Neuron (in vitro differentiated cells): ENCODE measurements around the gene SPG7.
"Not testable (repeated sequence)": the region's sequence is repeated elsewhere in the genome, so short reads cannot be mapped to it uniquely, and the experiment has no call there.

ENCODE experiments used
- H2AFZ ChIP-seq: one replicate; pipeline ENCODE4 v1.6.1; 2013; ENCODE audit warnings: low read depth, mild to moderate bottlenecking, inconsistent platforms, low read length, moderate library complexity
- H3K27me3 ChIP-seq: one replicate; pipeline ENCODE4 v1.6.1; 2013; ENCODE audit warnings: low read length; ENCODE audit not compliant: insufficient read depth
- H3K36me3 ChIP-seq: one replicate; pipeline ENCODE4 v1.6.1; 2013; ENCODE audit warnings: low read length; ENCODE audit not compliant: insufficient read depth
- H3K4me1 ChIP-seq: one replicate; pipeline ENCODE4 v1.6.1; 2013; ENCODE audit warnings: low read length; ENCODE audit not compliant: insufficient read depth
- H3K4me3 ChIP-seq: 2 replicates; pipeline ENCODE4 v1.5.1; 2013; ENCODE audit warnings: mild to moderate bottlenecking, low read length, moderate library complexity
- H3K9me3 ChIP-seq: one replicate; pipeline ENCODE4 v1.6.1; 2013; ENCODE audit warnings: low read length

The SPG7 gene

DNA sequence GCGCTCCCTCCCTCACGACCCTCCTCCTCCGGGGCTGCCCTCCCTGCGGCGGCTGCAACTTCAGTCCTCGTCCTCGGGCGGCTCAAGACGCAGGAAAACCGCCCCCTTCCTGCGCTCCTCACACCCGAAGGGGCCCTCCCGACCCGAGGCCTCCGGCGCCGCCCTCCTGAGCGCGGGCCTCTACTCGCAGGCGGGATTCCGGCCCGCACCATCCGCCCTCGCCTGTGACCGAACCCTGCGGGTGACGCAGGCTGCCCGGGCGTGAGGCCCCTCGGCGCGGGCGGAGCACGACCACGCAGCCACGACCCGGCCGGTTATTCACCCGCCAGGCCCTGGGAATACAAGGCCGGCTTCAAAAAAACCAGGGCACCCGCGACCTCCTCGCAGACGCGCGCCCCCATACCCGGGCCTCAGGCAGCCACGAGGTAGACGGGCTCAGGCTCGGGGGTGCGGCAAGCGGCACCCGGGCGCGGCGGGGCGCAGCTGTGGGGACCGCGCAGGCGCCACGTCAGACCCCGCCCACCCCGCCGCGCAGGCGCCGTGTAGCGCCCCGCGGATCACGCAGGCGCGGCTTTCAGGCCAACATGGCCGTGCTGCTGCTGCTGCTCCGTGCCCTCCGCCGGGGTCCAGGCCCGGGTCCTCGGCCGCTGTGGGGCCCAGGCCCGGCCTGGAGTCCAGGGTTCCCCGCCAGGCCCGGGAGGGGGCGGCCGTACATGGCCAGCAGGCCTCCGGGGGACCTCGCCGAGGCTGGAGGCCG lies at the start of gene SPG7:
TSS of gene SPG7 (plus strand) at position 570 of the 757 bp plus-strand sequence. CDS start at position 585, 15 bp downstream.
- peak within 1 kb of the TSS; percentile 97 for H2AFZ ChIP-seq
- peaks cover 28% of the 10 kb centered on the region for H3K36me3 ChIP-seq
- H3K9me3 ChIP-seq, result no peaks in the 10 kb centered on the region
- peaks cover 21% of the 10 kb centered on the region for H3K4me1 ChIP-seq
- no peaks in the 10 kb centered on the region for H3K27me3 ChIP-seq
- H3K4me3 ChIP-seq, result peak within 1 kb of the TSS; percentile 65

- Histone ChIP-seq H2AFZ (no peak overlapping the region), H3K36me3 (no peaks in the 10 kb centered on the region), H3K9me3 (peaks cover 8% of the 10 kb centered on the region), H3K27me3 (no peaks in the 10 kb centered on the region), H3K4me1 (peaks cover 5% of the 10 kb centered on the region), H3K4me3 (no peak overlapping the region)
Measured at GRCh38 chr16:89458551-89458950, 49.7 kb upstream of the SPG7 start.

DNA sequence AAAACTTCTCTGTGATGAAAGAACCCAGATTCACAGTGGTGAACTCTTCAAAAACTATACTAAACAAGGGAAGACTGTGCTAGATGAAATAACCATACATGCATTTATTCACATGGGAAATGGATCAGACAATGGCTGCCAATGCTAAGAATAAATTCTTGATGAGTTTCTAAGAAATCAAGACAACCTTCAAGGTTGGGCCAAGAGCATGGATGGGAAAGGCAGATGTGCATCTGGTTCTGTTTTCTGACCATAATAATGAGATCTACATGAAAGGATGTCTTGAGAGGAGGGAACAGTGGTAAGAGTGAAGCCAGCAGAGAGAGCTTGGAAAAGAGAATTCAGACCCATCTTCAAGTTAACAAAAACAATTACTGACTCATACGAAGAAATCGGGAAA lies 49.2 kb upstream of the SPG7 start:
- Histone ChIP-seq H3K9me3 (peaks cover 8% of the 10 kb centered on the region), H2AFZ (no peak overlapping the region), H3K4me1 (peaks cover 1% of the 10 kb centered on the region), H3K4me3 (no peak overlapping the region), H3K36me3 (no peaks in the 10 kb centered on the region), H3K27me3 (no peaks in the 10 kb centered on the region)

DNA sequence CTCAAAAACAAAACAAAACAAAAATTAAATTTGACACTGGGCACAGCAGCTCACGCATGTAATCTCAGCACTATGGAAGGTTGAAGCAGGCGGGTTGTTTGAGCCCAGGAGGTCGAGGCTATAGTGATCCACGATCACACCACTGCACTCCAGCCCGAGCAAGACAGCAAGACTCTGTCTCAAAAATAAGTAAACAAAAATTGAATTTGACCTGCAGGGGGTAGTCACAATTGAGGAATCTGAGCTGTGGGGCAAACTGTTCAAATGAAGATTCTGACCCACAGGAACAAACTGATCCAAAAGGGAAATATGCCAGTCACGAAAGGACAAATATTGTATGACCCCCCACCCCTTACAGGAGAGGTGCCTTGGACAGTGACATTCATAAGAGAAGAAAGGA lies 47.6 kb upstream of the SPG7 start:
- H2AFZ ChIP-seq, result no peak overlapping the region
- H3K4me1 ChIP-seq, result peaks cover 9% of the 10 kb centered on the region
- no peaks in the 10 kb centered on the region for H3K27me3 ChIP-seq

GRCh38 chr16:89461890-89462289 lies 46.3 kb upstream of the SPG7 start:
- not testable (repeated sequence) for H3K9me3 ChIP-seq, H2AFZ ChIP-seq, H3K27me3 ChIP-seq, H3K36me3 ChIP-seq, H3K4me3 ChIP-seq
- H3K4me1 ChIP-seq, result peaks cover 17% of the 10 kb centered on the region

More for the DNA sequence above, 47.6 kb upstream of the SPG7 start:
- Histone ChIP-seq H3K9me3 (peaks cover 7% of the 10 kb centered on the region), H3K4me3 (no peak overlapping the region), H3K36me3 (no peaks in the 10 kb centered on the region)

DNA sequence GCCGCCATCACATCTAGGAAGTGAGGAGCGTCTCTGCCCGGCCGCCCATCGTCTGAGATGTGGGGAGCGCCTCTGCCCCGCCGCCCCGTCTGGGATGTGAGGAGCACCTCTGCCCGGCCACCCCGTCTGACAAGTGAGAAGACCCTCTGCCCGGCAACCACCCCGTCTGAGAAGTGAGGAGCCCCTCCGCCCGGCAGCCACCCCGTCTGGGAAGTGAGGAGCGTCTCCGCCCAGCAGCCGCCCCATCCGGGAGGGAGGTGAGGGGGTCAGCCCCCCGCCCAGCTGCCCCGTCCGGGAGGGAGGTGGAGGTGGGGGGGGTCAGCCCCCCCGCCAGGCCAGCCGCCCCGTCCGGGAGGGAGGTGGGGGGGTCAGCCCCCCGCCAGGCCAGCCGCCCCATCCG lies 45.6 kb upstream of the SPG7 start:
- not testable (repeated sequence) for H3K4me3 ChIP-seq, H3K27me3 ChIP-seq, H2AFZ ChIP-seq, H3K36me3 ChIP-seq, H3K9me3 ChIP-seq
- peaks cover 17% of the 10 kb centered on the region for H3K4me1 ChIP-seq

DNA sequence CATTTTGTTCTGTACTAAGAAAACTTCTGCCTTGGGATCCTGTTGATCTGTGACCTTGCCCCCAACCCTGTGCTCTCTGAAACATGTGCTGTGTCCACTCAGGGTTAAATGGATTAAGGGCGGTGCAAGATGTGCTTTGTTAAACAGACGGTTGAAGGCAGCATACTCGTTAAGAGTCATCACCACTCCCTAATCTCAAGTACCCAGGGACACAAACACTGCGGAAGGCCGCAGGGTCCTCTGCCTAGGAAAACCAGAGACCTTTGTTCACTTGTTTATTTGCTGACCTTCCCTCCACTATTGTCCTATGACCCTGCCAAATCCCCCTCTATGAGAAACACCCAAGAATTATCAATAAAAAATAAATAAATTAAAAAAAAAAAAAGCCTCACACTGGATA lies 44.9 kb upstream of the SPG7 start:
- not testable (repeated sequence) for H2AFZ ChIP-seq, H3K9me3 ChIP-seq, H3K4me3 ChIP-seq, H3K36me3 ChIP-seq, H3K27me3 ChIP-seq
- peaks cover 17% of the 10 kb centered on the region for H3K4me1 ChIP-seq

- Histone ChIP-seq H3K4me1 (peaks cover 17% of the 10 kb centered on the region), H3K9me3 (peaks cover 2% of the 10 kb centered on the region)
Measured at GRCh38 chr16:89466920-89467319, 41.3 kb upstream of the SPG7 start.

DNA sequence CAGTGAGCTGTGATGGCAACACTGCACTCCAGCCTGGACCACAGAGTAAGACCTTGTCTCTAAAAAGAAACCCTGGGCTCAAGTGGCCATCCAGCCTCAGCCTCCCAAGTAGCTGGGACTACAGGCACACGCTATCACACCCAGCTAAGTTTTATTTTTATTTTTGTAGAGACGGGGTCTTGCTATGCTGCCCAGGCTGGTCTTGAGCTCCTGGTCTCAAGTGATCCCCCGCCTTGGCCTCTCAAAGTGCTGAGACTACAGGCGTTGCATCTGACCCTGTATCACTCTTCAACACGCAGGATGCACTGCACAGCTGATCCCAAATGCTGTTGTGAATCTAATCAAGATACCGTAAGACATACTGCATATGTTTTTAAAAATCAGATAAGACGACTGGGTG lies 40.8 kb upstream of the SPG7 start:
- Histone ChIP-seq H3K4me3 (no peak overlapping the region), H3K27me3 (no peaks in the 10 kb centered on the region), H3K36me3 (no peaks in the 10 kb centered on the region), H3K9me3 (peaks cover 2% of the 10 kb centered on the region), H3K4me1 (peaks cover 17% of the 10 kb centered on the region), H2AFZ (no peak overlapping the region)

More at GRCh38 chr16:89466920-89467319, 41.3 kb upstream of the SPG7 start:
- Histone ChIP-seq H3K4me3 (no peak overlapping the region), H3K36me3 (no peaks in the 10 kb centered on the region), H3K27me3 (no peaks in the 10 kb centered on the region), H2AFZ (no peak overlapping the region)

- Histone ChIP-seq H3K4me3 (no peak overlapping the region), H3K27me3 (no peaks in the 10 kb centered on the region), H3K36me3 (peaks cover 2% of the 10 kb centered on the region), H3K9me3 (peaks cover 2% of the 10 kb centered on the region), H2AFZ (no peak overlapping the region), H3K4me1 (peaks cover 13% of the 10 kb centered on the region)
Measured at GRCh38 chr16:89472711-89473075, 35.5 kb upstream of the SPG7 start.

DNA sequence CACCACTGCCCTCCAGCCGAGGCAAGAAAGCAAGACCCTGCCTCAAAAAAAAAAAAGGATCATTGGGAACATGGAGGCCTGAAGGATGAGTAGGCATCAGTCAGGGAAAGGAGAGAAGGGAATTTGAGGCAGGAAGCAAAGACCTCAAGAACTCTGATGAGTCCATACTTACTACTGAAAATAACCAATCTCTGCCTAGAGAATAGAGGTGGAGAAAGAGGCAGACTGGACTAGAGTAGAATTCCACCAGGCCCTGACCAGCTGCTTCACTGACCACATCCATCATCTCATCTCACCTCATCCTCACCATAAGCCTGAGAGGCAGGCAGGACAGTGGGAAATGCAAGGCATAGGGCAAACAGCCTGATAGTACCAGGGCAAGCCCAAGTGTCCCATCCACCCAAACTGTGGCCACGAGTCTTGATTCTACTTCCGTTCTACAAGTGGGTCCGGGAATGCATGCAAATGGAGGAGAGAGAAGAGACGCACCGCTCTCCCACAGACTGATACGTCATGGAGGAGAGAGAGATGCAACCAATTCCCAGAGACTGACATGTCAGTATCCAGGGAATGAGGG lies 35.0 kb upstream of the SPG7 start:
- no peak overlapping the region for H3K4me3 ChIP-seq
- no peak overlapping the region for H2AFZ ChIP-seq
- H3K4me1 ChIP-seq, result peaks cover 13% of the 10 kb centered on the region
- peaks cover 2% of the 10 kb centered on the region for H3K9me3 ChIP-seq
- peaks cover 2% of the 10 kb centered on the region for H3K36me3 ChIP-seq
- H3K27me3 ChIP-seq, result no peaks in the 10 kb centered on the region

- H3K36me3 ChIP-seq, result peaks cover 2% of the 10 kb centered on the region
- peaks cover 2% of the 10 kb centered on the region for H3K9me3 ChIP-seq
- no peak overlapping the region for H3K4me3 ChIP-seq
- H3K27me3 ChIP-seq, result no peaks in the 10 kb centered on the region
- peaks cover 14% of the 10 kb centered on the region for H3K4me1 ChIP-seq
- H2AFZ ChIP-seq, result no peak overlapping the region
Measured at GRCh38 chr16:89473791-89474414, 34.3 kb upstream of the SPG7 start.

- no peak overlapping the region for H2AFZ ChIP-seq
- H3K27me3 ChIP-seq, result no peaks in the 10 kb centered on the region
- H3K4me1 ChIP-seq, result peaks cover 16% of the 10 kb centered on the region
- H3K9me3 ChIP-seq, result peaks cover 2% of the 10 kb centered on the region
- peaks cover 2% of the 10 kb centered on the region for H3K36me3 ChIP-seq
- H3K4me3 ChIP-seq, result no peak overlapping the region
Measured at GRCh38 chr16:89475144-89475543, 33.1 kb upstream of the SPG7 start.
